ENCODE measurements around the gene FBN2. TPM values are rescaled to one million over a fixed set of nuclear protein-coding genes. Genes with fewer than 3 reads are reported as not detected.
A peak's percentile ranks its signal among the peaks of the same experiment; 100 is the strongest.

Gene FBN2
- total RNA-seq, 1 experiment from 2014 or later: 0.42 TPM

DNA sequence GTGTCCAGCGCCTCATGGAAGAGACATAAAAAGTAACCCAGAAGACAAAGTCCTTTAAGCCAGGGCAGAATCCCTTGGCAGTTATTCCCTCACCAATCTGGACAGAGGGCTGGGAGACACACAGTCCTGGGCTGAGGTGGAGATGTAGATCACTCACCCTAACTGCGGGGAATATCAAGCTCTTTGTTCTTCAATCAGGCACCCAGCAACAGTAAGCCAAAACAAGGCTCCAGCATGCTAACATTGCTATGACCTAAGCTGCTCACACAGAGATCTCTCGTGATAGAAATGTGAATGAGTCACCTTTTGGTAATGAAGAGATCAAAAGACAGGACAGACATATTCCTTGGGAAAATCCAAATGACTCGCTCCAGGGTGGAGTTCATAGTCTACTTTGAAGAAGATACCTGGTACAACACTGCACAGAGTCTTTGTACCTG is 101.3 kb downstream of the FBN2 start:
- intact Hi-C loops (cut with micrococcal nuclease): no loop called here
- 0 out of 4 replicates have a peak overlapping the region, but pooled peaks of 1 of the 2 experiments have one; percentile 24 for H3K4me3 ChIP-seq (replicated peaks in 1 of 2; ENCODE audit: low read depth in 1 of 2, low read length in 2 of 2)
- H4K20me1 ChIP-seq (ENCODE audit: insufficient read depth): no peaks in the 10 kb centered on the region
- H2AFZ ChIP-seq (ENCODE audit: low read depth, low read length, poor library complexity, severe bottlenecking): peak overlapping the region; percentile 85
- H3K9me3 ChIP-seq (ENCODE audit: control insufficient read depth in 1 of 2, insufficient read depth in 1 of 2, low read depth in 1 of 2, low read length in 2 of 2): no peaks in the 10 kb centered on the region
- H3K27ac ChIP-seq (ENCODE audit: low read depth, low read length): no peak overlapping the region
- no TSS peak for BruUV-seq (replicated peaks)
- peaks cover 2 to 20% of the 10 kb centered on the region in 2 experiments; a peak in 2 of 4 replicates for H3K4me1 ChIP-seq (ENCODE audit: control insufficient read depth in 1 of 2, insufficient read depth in 2 of 2, low read length in 2 of 2)
- H3K36me3 ChIP-seq (ENCODE audit: control insufficient read depth in 1 of 2, insufficient read depth in 2 of 2, low read length in 2 of 2): no peaks in the 10 kb centered on the region
- H3K4me2 ChIP-seq (ENCODE audit: low read length): peak overlapping the region; percentile 52
- no peaks in the 10 kb centered on the region for H3K79me2 ChIP-seq (ENCODE audit: insufficient read depth, low read length)
- H3K9ac ChIP-seq (ENCODE audit: low read length): 0 out of 2 replicates have a peak overlapping the region, but pooled peaks have one; percentile 6
- H3K9me2 ChIP-seq (ENCODE audit: insufficient read depth): no peaks in the 10 kb centered on the region
- RAD21 ChIA-PET (ENCODE audit: low non-redundant PET in 1 of 2, low total read pairs in 2 of 2, uncharacterized antibody in 2 of 2, unreplicated experiment in 2 of 2): no interaction called here
- peak; percentile 76 for DNase-seq (ENCODE audit: low read depth, low spot score)
- no peaks in the 10 kb centered on the region for H3K27me3 ChIP-seq (ENCODE audit: insufficient read depth, low read length)
- POLR2A ChIA-PET: no interaction called here
- CTCF ChIA-PET: no interaction called here
- ATAC-seq: peak; percentile 97
- TF ChIP-seq EGR1 (IDR thresholded peaks at IDR 0.05; ENCODE audit: low read depth) (no peak), ZNF274 (IDR thresholded peaks at IDR 0.05; ENCODE audit: low read depth, low read length) (no peak), SIN3A (IDR thresholded peaks at IDR 0.05; ENCODE audit: low read depth) (no peak), ZFX (IDR thresholded peaks at IDR 0.05) (no peak), CBX3 (IDR thresholded peaks at IDR 0.05; ENCODE audit: low read depth) (no peak), JUND (IDR thresholded peaks at IDR 0.05) (peak; percentile 68), EZH2phosphoT487 (IDR thresholded peaks at IDR 0.05; ENCODE audit: borderline replicate concordance) (no peak), POLR2AphosphoS5 (IDR thresholded peaks at IDR 0.05; ENCODE audit: low read depth, low read length) (no peak), EZH2 (IDR thresholded peaks at IDR 0.05) (no peak), SP1 (IDR thresholded peaks at IDR 0.05; ENCODE audit: low read depth) (peak; percentile 40), FOSL1 (IDR thresholded peaks at IDR 0.05; ENCODE audit: low read depth) (peak; percentile 72), YY1 (IDR thresholded peaks at IDR 0.05; ENCODE audit: extremely low read depth, insufficient replicate concordance, low read depth, low read length) (no peak), CEBPB (IDR thresholded peaks at IDR 0.05; ENCODE audit: low read depth) (no peak), SRF (IDR thresholded peaks at IDR 0.05; ENCODE audit: low read depth) (no peak), ELF1 (IDR thresholded peaks at IDR 0.05; ENCODE audit: borderline replicate concordance, low read depth) (no peak), RAD21 (IDR thresholded peaks at IDR 0.05; ENCODE audit: low read depth) (peak; percentile 12; the same call in 1 of the 2 replicates)
- TF ChIP-seq, protein P1, sequence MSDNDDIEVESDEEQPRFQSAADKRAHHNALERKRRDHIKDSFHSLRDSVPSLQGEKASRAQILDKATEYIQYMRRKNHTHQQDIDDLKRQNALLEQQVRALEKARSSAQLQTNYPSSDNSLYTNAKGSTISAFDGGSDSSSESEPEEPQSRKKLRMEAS (IDR thresholded peaks at IDR 0.05): 0 out of 2 replicates have a peak, but pooled peaks have one; percentile 28
- TF ChIP-seq, protein P2, sequence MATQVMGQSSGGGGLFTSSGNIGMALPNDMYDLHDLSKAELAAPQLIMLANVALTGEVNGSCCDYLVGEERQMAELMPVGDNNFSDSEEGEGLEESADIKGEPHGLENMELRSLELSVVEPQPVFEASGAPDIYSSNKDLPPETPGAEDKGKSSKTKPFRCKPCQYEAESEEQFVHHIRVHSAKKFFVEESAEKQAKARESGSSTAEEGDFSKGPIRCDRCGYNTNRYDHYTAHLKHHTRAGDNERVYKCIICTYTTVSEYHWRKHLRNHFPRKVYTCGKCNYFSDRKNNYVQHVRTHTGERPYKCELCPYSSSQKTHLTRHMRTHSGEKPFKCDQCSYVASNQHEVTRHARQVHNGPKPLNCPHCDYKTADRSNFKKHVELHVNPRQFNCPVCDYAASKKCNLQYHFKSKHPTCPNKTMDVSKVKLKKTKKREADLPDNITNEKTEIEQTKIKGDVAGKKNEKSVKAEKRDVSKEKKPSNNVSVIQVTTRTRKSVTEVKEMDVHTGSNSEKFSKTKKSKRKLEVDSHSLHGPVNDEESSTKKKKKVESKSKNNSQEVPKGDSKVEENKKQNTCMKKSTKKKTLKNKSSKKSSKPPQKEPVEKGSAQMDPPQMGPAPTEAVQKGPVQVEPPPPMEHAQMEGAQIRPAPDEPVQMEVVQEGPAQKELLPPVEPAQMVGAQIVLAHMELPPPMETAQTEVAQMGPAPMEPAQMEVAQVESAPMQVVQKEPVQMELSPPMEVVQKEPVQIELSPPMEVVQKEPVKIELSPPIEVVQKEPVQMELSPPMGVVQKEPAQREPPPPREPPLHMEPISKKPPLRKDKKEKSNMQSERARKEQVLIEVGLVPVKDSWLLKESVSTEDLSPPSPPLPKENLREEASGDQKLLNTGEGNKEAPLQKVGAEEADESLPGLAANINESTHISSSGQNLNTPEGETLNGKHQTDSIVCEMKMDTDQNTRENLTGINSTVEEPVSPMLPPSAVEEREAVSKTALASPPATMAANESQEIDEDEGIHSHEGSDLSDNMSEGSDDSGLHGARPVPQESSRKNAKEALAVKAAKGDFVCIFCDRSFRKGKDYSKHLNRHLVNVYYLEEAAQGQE (IDR thresholded peaks at IDR 0.05; ENCODE audit: low read depth): no peak
- TF ChIP-seq, protein P3, sequence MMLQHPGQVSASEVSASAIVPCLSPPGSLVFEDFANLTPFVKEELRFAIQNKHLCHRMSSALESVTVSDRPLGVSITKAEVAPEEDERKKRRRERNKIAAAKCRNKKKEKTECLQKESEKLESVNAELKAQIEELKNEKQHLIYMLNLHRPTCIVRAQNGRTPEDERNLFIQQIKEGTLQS (IDR thresholded peaks at IDR 0.05): no peak
- TF ChIP-seq, protein P4, sequence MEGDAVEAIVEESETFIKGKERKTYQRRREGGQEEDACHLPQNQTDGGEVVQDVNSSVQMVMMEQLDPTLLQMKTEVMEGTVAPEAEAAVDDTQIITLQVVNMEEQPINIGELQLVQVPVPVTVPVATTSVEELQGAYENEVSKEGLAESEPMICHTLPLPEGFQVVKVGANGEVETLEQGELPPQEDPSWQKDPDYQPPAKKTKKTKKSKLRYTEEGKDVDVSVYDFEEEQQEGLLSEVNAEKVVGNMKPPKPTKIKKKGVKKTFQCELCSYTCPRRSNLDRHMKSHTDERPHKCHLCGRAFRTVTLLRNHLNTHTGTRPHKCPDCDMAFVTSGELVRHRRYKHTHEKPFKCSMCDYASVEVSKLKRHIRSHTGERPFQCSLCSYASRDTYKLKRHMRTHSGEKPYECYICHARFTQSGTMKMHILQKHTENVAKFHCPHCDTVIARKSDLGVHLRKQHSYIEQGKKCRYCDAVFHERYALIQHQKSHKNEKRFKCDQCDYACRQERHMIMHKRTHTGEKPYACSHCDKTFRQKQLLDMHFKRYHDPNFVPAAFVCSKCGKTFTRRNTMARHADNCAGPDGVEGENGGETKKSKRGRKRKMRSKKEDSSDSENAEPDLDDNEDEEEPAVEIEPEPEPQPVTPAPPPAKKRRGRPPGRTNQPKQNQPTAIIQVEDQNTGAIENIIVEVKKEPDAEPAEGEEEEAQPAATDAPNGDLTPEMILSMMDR (IDR thresholded peaks at IDR 0.05 in 2 of 3, conservative IDR thresholded peaks at IDR 0.05 in 1 of 3; ENCODE audit: borderline replicate concordance in 1 of 3, insufficient read depth in 1 of 3, low read depth in 2 of 3, low read length in 2 of 3): no peak
- TF ChIP-seq, protein P5, sequence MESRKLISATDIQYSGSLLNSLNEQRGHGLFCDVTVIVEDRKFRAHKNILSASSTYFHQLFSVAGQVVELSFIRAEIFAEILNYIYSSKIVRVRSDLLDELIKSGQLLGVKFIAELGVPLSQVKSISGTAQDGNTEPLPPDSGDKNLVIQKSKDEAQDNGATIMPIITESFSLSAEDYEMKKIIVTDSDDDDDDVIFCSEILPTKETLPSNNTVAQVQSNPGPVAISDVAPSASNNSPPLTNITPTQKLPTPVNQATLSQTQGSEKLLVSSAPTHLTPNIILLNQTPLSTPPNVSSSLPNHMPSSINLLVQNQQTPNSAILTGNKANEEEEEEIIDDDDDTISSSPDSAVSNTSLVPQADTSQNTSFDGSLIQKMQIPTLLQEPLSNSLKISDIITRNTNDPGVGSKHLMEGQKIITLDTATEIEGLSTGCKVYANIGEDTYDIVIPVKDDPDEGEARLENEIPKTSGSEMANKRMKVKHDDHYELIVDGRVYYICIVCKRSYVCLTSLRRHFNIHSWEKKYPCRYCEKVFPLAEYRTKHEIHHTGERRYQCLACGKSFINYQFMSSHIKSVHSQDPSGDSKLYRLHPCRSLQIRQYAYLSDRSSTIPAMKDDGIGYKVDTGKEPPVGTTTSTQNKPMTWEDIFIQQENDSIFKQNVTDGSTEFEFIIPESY (IDR thresholded peaks at IDR 0.05; ENCODE audit: extremely low read depth, insufficient replicate concordance, low read length): no peak
